Epithelial cell of proximal tubule (primary cell): ENCODE measurements around the gene GTF3C1. TPM values are rescaled to one million over a fixed set of nuclear protein-coding genes. Genes with fewer than 3 reads are reported as not detected.

ENCODE experiments used
- DNase-seq: peaks from one replicate; pipeline ENCODE4 v3.0.0-alpha.2; 2011; ENCODE audit warnings: low read depth
- H3K4me3 ChIP-seq: 2 replicates; pipeline ENCODE4 v1.5.1; 2011; ENCODE audit warnings: low read depth, mild to moderate bottlenecking, low read length
- total RNA-seq: library from RNA; depleted of rRNA; stranded (reverse); fragments of >200 nt; gene quantifications from 2 replicates; pipeline ENCODE4 v1.2.3, GENCODE V29; 2015
- TF ChIP-seq, protein P1 (sequence below): conservative IDR thresholded peaks from 2 replicates; pipeline ENCODE4 v1.5.1; 2012; ENCODE audit warnings: low read depth, mild to moderate bottlenecking, low read length

Gene GTF3C1
- total RNA-seq, 1 donor from 2014 or later, result 73.2 TPM

- no peak overlapping the region for H3K4me3 ChIP-seq
- no peak for DNase-seq
- TF ChIP-seq, protein P1, sequence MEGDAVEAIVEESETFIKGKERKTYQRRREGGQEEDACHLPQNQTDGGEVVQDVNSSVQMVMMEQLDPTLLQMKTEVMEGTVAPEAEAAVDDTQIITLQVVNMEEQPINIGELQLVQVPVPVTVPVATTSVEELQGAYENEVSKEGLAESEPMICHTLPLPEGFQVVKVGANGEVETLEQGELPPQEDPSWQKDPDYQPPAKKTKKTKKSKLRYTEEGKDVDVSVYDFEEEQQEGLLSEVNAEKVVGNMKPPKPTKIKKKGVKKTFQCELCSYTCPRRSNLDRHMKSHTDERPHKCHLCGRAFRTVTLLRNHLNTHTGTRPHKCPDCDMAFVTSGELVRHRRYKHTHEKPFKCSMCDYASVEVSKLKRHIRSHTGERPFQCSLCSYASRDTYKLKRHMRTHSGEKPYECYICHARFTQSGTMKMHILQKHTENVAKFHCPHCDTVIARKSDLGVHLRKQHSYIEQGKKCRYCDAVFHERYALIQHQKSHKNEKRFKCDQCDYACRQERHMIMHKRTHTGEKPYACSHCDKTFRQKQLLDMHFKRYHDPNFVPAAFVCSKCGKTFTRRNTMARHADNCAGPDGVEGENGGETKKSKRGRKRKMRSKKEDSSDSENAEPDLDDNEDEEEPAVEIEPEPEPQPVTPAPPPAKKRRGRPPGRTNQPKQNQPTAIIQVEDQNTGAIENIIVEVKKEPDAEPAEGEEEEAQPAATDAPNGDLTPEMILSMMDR, result no peak
Observed at GRCh38 chr16:27424772-27425498, 124.8 kb downstream of the GTF3C1 start.

DNA sequence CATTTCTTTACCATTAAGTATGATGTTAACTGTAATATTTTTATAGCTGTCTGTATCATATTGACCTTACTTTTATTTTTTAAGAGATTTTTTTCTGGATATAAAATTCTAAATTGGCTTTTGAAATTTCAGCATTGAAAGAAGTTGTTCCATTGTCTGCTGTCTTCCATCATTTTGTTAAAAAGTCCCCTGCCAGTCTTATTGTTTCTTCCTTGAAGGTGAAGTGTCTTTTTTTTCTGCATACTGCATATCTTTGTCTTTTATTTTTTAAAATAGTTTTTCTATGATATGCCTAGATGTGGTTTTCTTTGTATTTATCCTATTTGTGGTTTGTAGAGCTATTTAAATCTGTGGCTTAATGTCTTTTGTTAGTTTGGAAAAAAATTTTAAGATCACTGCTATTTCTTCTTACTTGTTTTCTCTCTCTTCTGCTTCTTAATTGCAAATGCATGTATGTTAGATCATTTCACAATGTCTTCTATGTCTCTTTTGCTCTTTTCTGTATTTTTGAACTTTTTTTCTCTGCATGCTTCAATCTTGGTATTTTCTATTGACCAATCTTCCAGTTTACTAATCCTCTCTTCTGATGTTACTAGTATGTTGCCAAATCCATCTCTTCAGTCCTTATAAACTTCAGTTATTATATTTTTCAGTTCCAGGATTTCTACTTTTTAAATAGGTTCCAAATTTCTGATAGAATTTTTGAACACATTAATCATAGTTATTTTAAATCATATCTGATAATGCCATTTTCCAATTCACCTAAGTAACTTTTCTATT is 127.6 kb downstream of the GTF3C1 start:
- no peak for DNase-seq
- H3K4me3 ChIP-seq, result no peak overlapping the region
- TF ChIP-seq, protein P1, result no peak

DNA sequence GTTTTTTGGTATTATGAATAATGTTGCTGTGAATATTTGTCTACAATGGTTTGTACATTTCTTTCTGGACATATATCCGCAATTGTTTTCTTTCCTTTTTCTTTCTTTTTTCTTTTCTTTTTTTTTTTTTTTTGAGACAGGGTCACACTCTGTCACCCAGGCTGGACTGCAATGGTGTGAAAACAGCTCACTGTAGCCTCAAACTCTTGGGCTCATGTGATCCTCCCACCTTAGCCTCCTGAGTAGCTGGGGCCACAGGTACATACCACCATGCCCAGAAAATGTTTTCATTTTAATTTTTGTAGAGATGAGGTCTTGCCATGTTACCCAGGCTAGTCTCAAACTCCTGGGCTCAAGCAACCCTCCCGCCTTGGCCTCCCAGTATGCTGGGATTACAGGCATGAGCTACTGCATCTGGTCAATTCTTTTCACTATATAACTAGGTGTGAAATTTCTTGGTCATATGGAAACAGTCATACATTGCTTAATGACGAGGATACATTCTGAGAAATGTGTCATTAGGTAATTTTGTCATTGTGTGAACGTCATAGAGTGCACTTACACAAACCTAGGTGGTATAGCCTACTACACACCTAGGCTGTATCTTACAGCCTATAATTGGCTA is 132.6 kb downstream of the GTF3C1 start:
- no peak for DNase-seq
- H3K4me3 ChIP-seq, result no peak overlapping the region
- TF ChIP-seq, protein P1, result no peak

GRCh38 chr16:27414788-27415431 is 134.8 kb downstream of the GTF3C1 start:
- TF ChIP-seq, protein P1, result no peak
- no peak overlapping the region for H3K4me3 ChIP-seq
- no peak for DNase-seq

DNA sequence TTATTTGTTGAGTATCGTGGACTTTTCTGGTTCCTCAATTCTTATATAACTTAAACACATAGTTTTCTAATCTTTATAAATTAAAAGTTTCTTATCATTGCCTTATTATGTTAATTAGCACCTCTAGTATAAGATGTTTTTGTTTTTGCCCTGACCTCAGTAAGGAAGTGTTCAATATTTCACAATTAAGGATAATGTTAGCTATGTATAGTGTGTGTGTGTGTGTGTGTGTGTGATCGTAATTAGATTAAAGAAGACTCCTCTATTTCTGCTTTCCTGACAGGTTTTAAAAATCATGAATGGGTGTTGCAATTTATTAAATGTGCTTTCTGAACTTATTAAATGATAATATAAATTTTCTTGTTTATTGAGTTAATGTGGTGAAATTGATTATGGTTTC is 135.8 kb downstream of the GTF3C1 start:
- TF ChIP-seq, protein P1, result no peak
- H3K4me3 ChIP-seq, result no peak overlapping the region
- DNase-seq, result no peak

DNA sequence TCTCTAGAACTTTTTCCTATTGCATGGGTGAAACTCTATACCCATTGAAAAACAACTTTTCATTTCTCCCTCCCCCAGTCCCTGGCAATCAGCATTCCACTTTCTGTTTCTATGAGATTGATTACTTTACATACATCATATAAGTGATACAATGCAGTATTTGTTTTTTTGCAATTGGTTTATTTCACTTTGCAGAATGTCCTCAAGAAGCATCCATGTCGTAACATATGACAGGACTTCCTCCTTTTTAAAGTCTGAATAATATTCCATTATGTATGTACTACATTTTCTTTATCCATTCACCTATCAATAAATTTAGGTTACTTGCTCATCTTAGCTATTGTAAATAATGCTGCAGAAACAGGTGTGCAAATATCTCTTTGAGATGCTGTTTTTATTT is 139.0 kb downstream of the GTF3C1 start:
- TF ChIP-seq, protein P1, result no peak

More for the DNA sequence above, 139.0 kb downstream of the GTF3C1 start:
- no peak for DNase-seq
- H3K4me3 ChIP-seq, result no peak overlapping the region

Other genes starting within 250 kb of the GTF3C1 start
- 33.7 and 36.8 TPM in 2 replicates for gene IL4R, start 235.9 kb downstream of the GTF3C1 start, total RNA-seq
- gene IL21R, start 147.7 kb downstream of the GTF3C1 start, total RNA-seq, result 0.29 TPM in 1 of 2 replicates, not detected in the other
- 9.8 and 32.8 TPM in 2 replicates for gene KATNIP, start 231 bp upstream of the GTF3C1 start, total RNA-seq